Left ventricle myocardium inferior (tissue), 1 donor: Measurements from ENCODE around the gene CRIM1. TPM values are rescaled to one million over a fixed set of nuclear protein-coding genes. Genes with fewer than 3 reads are reported as not detected.

Experiments used
- DNase-seq: peaks from one replicate; pipeline ENCODE4 v3.0.0-alpha.2; 2020
- H3K27ac ChIP-seq: fragments of 200-600 bp; replicated peaks from 2 replicates; pipeline ENCODE4 v1.8.0; 2021
- H3K27me3 ChIP-seq: fragments of 200-600 bp; 2 replicates; pipeline ENCODE4 v1.8.0; 2021; ENCODE audit warnings: low read depth
- H3K36me3 ChIP-seq: fragments of 200-600 bp; 2 replicates; pipeline ENCODE4 v1.8.0; 2021
- H3K4me1 ChIP-seq: fragments of 200-600 bp; 2 replicates; pipeline ENCODE4 v1.8.0; 2021
- H3K4me3 ChIP-seq: fragments of 200-600 bp; 2 replicates; pipeline ENCODE4 v1.8.0; 2021; ENCODE audit warnings: mild to moderate bottlenecking, moderate library complexity
- H3K9me3 ChIP-seq: fragments of 200-600 bp; replicated peaks from 2 replicates; pipeline ENCODE4 v1.8.0; 2021
- intact Hi-C: fragments of 100-400 bp; cut with micrococcal nuclease; formaldehyde crosslinking; loops from one replicate; pipeline ENCODE4 v1.11.0; 2022
- total RNA-seq: library from RNA; stranded (reverse); fragmentation: NEBNext Ultra II Directional; extraction: Animal tissue kit (Norgen Biotek cat#: 25700); gene quantifications from one replicate; pipeline ENCODE4 v1.2.1, GENCODE V29; 2021
- TF ChIP-seq, protein P1 (sequence below): fragments of 200-600 bp; IDR thresholded peaks from 2 replicates; pipeline ENCODE4 v1.8.0; 2021; ENCODE audit warnings: antibody characterized with exemption, mild to moderate bottlenecking, borderline replicate concordance
- donor health status: DM: no; HTN: yes; CAD: no; lungs with severe emphysema.

CRIM1 gene
- total RNA-seq, 1 donor from 2014 or later = 45.6 TPM

- no peak overlapping the region for H3K27ac ChIP-seq
- H3K9me3 ChIP-seq = no peaks in the 10 kb centered on the region
- intact Hi-C loops = no loop called here
- TF ChIP-seq, protein P1, sequence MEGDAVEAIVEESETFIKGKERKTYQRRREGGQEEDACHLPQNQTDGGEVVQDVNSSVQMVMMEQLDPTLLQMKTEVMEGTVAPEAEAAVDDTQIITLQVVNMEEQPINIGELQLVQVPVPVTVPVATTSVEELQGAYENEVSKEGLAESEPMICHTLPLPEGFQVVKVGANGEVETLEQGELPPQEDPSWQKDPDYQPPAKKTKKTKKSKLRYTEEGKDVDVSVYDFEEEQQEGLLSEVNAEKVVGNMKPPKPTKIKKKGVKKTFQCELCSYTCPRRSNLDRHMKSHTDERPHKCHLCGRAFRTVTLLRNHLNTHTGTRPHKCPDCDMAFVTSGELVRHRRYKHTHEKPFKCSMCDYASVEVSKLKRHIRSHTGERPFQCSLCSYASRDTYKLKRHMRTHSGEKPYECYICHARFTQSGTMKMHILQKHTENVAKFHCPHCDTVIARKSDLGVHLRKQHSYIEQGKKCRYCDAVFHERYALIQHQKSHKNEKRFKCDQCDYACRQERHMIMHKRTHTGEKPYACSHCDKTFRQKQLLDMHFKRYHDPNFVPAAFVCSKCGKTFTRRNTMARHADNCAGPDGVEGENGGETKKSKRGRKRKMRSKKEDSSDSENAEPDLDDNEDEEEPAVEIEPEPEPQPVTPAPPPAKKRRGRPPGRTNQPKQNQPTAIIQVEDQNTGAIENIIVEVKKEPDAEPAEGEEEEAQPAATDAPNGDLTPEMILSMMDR = no peak
- H3K27me3 ChIP-seq = no peaks in the 10 kb centered on the region
- no peak for DNase-seq
- H3K4me1 ChIP-seq = peaks cover 41% of the 10 kb centered on the region
- peaks cover 5% of the 10 kb centered on the region for H3K36me3 ChIP-seq
- H3K4me3 ChIP-seq = no peak overlapping the region
Observed at GRCh38 chr2:36381993-36382392, 26.4 kb downstream of the CRIM1 start.

GRCh38 chr2:36382472-36382871, 26.9 kb downstream of the CRIM1 start:
- intact Hi-C loops = no loop called here

GRCh38 chr2:36383726-36384125, 28.1 kb downstream of the CRIM1 start:
- H3K9me3 ChIP-seq = no peaks in the 10 kb centered on the region
- no peaks in the 10 kb centered on the region for H3K27me3 ChIP-seq
- H3K36me3 ChIP-seq = peaks cover 5% of the 10 kb centered on the region
- intact Hi-C loops = no loop called here
- no peak for DNase-seq
- no peak overlapping the region for H3K4me3 ChIP-seq
- TF ChIP-seq, protein P1 = no peak
- peaks cover 53% of the 10 kb centered on the region for H3K4me1 ChIP-seq
- H3K27ac ChIP-seq = no peak overlapping the region

More at GRCh38 chr2:36382472-36382871, 26.9 kb downstream of the CRIM1 start:
- no peaks in the 10 kb centered on the region for H3K27me3 ChIP-seq
- H3K4me1 ChIP-seq = peaks cover 41% of the 10 kb centered on the region
- no peak for DNase-seq
- no peak overlapping the region for H3K27ac ChIP-seq
- no peak overlapping the region for H3K4me3 ChIP-seq
- H3K9me3 ChIP-seq = no peaks in the 10 kb centered on the region
- TF ChIP-seq, protein P1 = no peak
- H3K36me3 ChIP-seq = peaks cover 5% of the 10 kb centered on the region

DNA sequence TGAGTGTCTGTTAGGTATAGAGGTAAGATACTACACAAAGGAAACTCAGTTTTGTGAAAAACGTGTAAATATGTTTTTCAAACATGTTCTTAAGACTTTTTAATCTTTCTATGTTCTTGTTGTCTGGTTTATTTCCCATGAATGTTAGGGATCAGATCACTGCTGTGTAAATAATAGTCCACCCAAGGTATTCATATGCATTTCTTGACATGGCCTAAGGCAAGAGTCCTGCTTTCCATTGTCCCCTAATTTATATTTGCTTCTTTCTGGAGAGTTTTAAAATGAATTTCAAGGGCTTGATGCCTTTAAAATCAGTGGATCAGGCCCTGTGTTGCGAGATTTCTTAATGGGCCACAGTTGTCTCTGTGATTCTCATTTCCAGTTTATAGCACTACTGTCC, 28.9 kb downstream of the CRIM1 start:
- Histone ChIP-seq H3K27ac (no peak overlapping the region), H3K4me1 (peaks cover 56% of the 10 kb centered on the region), H3K9me3 (no peaks in the 10 kb centered on the region), H3K27me3 (no peaks in the 10 kb centered on the region), H3K4me3 (no peak overlapping the region), H3K36me3 (peaks cover 5% of the 10 kb centered on the region)
- intact Hi-C loops = no loop called here
- TF ChIP-seq, protein P1 = no peak
- DNase-seq = no peak

- Histone ChIP-seq H3K36me3 (no peaks in the 10 kb centered on the region), H3K27ac (no peak overlapping the region), H3K27me3 (no peaks in the 10 kb centered on the region), H3K4me3 (no peak overlapping the region), H3K9me3 (no peaks in the 10 kb centered on the region), H3K4me1 (peaks cover 58% of the 10 kb centered on the region)
- no peak for DNase-seq
- TF ChIP-seq, protein P1 = no peak
- intact Hi-C loops = no loop called here
Observed at GRCh38 chr2:36385603-36386002, 30.0 kb downstream of the CRIM1 start.
